ENCODE results near the gene S100PBP.
"Not testable (repeated sequence)": the region's sequence is repeated elsewhere in the genome, so short reads cannot be mapped to it uniquely, and the experiment has no call there.

The S100PBP gene

DNA sequence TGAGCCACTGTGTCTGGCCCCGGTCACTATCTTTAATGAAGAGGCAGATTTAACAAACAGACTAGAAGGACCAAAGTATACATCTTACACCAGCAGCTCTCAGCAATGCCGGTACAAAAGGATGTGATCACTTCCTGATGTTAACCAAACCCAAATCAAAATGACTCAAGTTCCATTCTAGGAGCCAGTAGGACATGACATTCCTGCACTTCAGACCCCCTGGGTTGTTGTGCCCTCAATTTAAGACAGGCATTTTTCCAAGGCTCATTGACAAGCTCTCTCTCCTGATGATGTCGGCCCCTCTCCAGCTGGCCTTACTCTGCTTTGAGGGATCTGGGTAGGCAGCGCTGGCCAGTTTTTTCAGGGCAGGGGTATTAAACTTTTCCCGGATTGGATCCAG, 35.4 kb upstream of the S100PBP start:
- intact Hi-C loops (cut with DNase I) = no loop called here
- no peak for DNase-seq

DNA sequence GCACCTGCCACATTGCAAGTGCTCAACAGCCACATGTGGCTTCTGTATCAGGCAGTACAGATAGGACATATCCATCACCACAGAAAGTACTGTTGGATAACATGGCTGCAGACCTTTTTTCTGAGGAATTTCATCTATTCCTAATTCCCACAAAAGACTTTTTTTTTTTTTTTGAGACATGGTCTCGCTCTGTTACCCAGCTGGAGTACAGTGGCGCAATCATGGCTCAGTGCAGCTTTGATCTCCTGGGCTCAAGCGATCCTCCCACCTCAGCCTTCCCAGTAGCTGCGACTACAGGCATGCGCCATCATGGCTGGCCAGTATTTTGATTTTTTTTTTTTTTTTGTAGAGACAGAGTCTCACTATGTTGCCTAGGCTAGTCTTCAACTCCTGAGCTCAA, 33.6 kb upstream of the S100PBP start:
- intact Hi-C loops (cut with DNase I) = no loop called here
- DNase-seq = no peak

DNA sequence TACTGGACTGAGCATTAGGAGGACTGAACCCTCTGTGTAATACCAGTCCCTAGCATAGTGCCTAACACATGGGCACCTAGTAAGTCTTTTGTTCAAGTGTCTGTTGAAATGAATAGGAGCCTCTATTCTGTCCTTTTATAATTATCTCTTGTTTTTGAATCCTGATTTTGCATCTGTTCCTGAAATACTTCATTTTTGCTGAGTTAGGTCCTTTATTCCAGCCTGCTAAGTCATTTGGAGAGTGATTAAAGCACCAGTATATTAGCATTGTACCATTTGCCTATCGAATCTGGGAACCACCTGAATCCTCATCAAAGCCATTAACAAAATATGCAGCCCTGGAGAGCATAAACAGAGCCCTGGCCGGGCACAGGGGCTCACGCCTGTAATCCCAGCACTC, 32.6 kb upstream of the S100PBP start:
- no peak for DNase-seq

GRCh38 chr1:32786856-32787255, 30.6 kb upstream of the S100PBP start:
- intact Hi-C loops (cut with DNase I) = no loop called here

More for the DNA sequence above, 32.6 kb upstream of the S100PBP start:
- intact Hi-C loops (cut with DNase I) = no loop called here

DNA sequence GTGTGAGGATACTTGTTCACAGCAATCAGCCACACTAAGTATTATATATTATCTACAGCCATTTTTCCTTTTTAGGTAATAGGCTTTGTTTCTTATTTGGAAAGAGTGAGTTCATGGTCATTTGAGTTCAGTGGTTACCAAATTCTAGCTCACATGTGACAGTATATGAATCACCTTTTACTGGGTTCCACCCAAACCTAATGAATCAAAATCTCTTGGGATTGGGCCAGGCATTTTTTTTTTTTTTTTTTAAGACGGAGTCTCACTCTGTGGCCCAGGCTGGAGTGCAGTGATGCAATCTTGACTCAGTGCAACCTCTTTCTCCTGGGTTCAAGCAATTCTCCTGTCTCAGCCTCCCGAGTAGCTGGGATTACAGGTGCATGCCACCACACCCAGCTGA, 28.1 kb upstream of the S100PBP start:
- DNase-seq; intact Hi-C loops (cut with DNase I): not testable (repeated sequence)

More at GRCh38 chr1:32786856-32787255, 30.6 kb upstream of the S100PBP start:
- DNase-seq = no peak

- DNase-seq = no peak
- intact Hi-C loops (cut with DNase I) = no loop called here
These were observed 25.6 kb upstream of the S100PBP start for GRCh38 chr1:32791881-32792280.

- intact Hi-C loops (cut with DNase I); DNase-seq: not testable (repeated sequence)
These were observed 21.7 kb upstream of the S100PBP start for GRCh38 chr1:32795763-32796162.

- intact Hi-C loops (cut with DNase I) = no loop called here
- DNase-seq = no peak
These were observed 20.0 kb upstream of the S100PBP start for GRCh38 chr1:32797456-32797855.

- intact Hi-C loops (cut with DNase I) = no loop called here
- DNase-seq = no peak
These were observed 19.3 kb upstream of the S100PBP start for GRCh38 chr1:32798191-32798590.

DNA sequence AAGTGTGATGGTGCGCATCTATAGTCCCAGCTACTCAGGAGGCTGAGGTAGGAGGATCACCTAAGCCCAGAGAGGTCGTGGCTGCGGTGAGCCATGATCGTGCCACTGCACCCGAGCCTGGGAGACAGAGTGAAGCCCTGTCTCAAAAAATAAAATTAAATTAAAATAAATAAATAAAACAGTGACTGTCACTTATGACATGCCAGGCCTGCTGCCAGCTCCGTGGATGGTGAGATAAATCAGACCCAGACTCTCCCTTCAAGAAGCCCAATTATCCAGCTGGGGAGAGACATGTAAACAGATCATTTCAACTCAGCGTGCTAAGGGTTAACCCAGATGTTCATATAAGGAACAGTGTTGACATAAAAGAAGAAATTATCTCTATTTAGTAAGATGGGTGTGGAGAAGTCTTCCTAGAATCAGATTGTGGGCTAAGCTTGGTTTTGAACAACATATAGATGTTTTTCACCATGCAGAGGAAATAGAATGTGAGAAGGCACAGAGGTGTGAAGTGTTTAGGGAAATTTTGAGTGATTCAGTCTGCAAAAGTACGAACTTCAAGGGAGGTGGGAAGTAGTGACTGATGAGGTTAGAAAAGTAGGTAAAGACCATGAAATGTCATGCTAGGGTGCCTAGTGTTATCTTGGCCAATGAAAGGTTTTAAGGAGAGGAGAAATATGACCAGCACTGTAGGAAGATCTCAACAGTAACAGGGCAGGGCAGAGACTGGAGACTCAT, 18.6 kb upstream of the S100PBP start:
- no peak for DNase-seq
- intact Hi-C loops (cut with DNase I) = no loop called here

GRCh38 chr1:32801096-32801715, 16.2 kb upstream of the S100PBP start:
- no peak for DNase-seq
- intact Hi-C loops (cut with DNase I) = no loop called here

GRCh38 chr1:32804460-32804859, 13.0 kb upstream of the S100PBP start:
- DNase-seq; intact Hi-C loops (cut with DNase I): not testable (repeated sequence)

- intact Hi-C loops (cut with DNase I) = no loop called here
- no peak for DNase-seq
These were observed 11.2 kb upstream of the S100PBP start for GRCh38 chr1:32806290-32806689.

DNA sequence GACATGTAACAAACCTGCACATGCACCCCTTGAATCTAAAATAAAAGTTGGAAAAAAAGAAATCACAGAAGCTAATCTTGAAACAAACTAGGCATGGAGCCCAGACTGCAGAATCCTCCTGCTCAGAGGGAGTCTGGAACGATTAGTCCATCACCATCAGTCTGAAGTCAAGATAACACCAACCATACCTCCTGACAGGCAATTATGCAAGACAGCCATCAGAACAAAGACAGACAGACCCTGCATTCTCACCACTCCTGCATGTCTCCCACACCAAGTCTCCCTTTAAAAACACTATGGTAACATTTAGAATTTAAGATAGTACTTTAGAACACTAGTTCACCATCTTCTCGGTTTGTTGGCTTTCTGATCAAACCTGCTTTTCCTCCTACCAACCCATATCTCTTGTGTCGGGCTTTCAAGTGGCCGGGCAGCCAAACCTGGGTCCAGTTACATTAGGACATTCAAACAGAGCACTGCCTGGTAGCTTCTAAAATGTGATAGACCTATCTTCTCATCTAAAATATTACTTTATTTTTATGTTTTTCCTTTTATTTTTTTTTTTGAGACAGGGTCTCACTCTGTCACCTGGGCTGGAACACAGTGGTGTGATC, 10.4 kb upstream of the S100PBP start:
- peak in 11 of 42 donors; percentile 10 to 62 (median 45) for DNase-seq
- intact Hi-C loops (cut with DNase I) = no loop called here

DNA sequence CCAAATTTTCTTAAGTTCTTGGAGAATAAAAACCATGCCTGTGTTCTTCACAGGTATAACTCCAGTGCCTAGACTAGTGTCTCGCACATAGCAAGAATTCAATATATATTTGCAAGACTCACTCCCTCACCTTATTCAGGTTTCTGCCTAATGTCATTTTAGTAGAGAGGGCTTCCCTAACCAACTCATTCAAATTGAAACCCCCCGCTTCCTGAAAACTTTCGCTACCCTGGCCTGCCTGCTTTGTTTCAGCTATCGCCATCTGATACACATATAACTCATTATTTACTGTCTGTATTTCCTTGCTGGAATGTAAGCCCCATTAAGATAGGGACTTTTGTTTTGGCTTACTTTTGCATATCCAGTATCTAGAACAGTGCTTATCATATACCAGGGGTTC, 8.9 kb upstream of the S100PBP start:
- intact Hi-C loops (cut with DNase I) = no loop called here

DNA sequence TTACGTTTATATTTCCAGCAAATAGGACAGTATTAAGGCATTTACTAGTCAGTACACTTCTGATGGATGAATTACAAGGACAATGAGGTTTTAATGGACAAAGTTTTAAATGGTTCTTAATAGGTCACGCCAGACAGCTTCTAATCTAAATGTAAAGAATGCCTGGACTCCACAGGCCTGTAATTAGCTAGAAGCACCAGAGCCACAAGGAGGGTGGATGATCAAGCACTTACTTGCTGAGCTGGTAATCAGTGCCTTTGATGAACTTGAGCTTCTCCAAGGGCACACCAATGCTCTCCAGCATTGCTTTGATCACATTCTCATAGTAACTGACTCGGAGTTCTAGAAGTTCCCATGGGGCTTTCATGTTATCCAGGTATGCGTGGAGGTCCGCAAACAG, 7.1 kb upstream of the S100PBP start:
- intact Hi-C loops (cut with DNase I) = no loop called here
- DNase-seq = no peak

More for the DNA sequence above, 8.9 kb upstream of the S100PBP start:
- DNase-seq = no peak

DNA sequence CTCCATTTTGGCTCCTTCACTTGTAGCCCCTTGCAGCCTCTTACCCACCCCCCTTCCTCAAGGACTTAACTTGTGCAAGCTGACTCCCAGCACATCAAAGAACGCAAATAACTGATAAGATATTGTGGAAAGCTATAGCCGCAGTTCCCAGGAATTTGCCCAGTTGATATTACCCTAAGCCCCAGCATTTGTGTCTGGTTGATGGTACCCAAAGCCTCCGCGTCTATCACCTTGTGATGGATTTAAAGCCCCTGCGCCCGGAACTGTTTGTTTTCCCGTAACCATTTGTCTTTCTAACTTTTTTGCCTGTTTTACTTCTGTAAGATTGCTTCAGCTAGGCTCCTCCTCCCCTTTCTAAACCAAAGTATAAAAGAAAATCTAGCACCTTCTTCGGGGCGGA, 6.2 kb upstream of the S100PBP start:
- no peak for DNase-seq
- intact Hi-C loops (cut with DNase I) = no loop called here

DNA sequence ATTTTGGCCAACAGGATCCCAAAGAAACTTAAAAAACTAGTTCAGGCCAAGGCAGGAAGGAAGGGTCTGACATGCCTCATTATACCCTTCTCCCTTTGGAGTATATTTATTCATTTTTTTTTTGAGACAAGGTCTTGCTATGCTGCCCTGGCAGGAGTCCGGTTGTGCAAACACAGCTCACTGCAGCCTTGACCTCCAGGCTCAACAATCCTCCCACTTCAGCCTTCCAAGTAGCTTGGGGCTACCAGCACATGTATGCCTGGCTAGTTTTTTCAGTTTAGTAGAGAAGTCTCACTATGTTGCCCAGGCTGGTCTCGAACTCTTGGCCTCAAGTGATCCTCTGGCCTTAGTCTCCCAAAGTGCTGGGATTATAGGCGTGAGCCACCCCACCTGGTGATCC, 5.5 kb upstream of the S100PBP start:
- intact Hi-C loops (cut with DNase I) = no loop called here
- no peak for DNase-seq

DNA sequence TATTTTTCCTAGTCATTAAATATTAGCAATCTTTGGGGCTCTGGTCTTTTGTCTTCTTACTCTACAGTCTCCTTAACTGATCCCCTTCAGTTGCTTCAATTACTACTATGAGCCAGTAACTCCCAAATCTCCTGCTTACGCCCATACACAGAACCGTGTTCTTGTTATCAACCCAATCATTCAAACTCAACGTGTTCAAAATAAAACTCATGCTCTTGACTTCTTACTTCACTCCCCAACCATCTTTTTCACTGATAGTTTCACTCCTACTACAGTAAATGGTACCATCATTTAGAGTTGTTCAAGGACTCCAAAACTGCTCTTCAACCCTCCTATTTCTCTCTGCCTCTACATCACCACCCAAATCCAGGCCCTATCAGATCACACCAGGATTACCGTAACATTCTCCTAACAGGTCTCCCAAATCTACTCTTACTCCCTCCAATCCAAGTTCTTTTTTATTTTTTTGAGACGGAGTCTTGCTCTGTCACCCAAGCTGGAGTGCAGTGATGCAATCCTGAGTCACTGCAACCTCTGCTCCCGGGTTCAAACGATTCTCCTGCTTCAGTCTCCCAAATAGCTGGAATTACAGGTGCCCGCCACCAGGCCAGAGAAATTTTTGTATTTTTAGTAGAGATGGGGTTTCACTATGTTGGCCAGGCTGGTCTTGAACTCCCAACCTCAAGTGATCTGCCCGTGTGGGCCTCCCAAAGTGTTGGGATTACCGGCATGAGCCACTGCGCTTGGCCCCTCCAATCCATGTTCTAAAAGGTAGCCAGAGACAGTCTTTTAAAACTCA, 3.3 kb upstream of the S100PBP start:
- no peak for DNase-seq
- intact Hi-C loops (cut with DNase I) = no loop called here
